Astrocyte of the cerebellum (primary cell): ENCODE measurements around the gene COX15.
A peak's percentile ranks its signal among the peaks of the same experiment; 100 is the strongest.

Experiments used
- DNase-seq: peaks from one replicate; pipeline ENCODE4 v3.0.0-alpha.2; 2011; ENCODE audit warnings: low read depth
- H3K4me3 ChIP-seq: 2 replicates; pipeline ENCODE4 v1.5.1; 2011; ENCODE audit warnings: mild to moderate bottlenecking, low read depth, low read length, moderate library complexity
- CTCF ChIP-seq: IDR thresholded peaks from 2 replicates; pipeline ENCODE4 v1.5.1; 2012; ENCODE audit warnings: low read length, low read depth, moderate library complexity, mild to moderate bottlenecking; ENCODE audit errors: missing control alignments
- in situ Hi-C: cut with HindIII; loops from 2 replicates; pipeline ENCODE4 v1.10.0; 2017; ENCODE audit warnings: low sequenced_read_pairs

The COX15 gene

GRCh38 chr10:99732033-99732842 lies at the start of gene COX15, which contains the start of gene CUTC:
TSS of gene COX15 (minus strand) at chr10:99732127. CDS start at chr10:99732049, 78 bp downstream.
TSS of gene CUTC (plus strand) at chr10:99732234. CDS start at chr10:99732349, 115 bp downstream.
- H3K4me3 ChIP-seq: peak within 1 kb of the TSS; percentile 70
- peak; percentile 91 for DNase-seq
- TF ChIP-seq CTCF: peak; percentile 40
- in situ Hi-C loops: no loop called here

GRCh38 chr10:99779335-99779734 lies 47.4 kb upstream of the COX15 start:
- in situ Hi-C loops: no loop called here
- TF ChIP-seq CTCF: no peak
- peak; percentile 16 for DNase-seq
- H3K4me3 ChIP-seq: no peak overlapping the region

- no peak overlapping the region for H3K4me3 ChIP-seq
- in situ Hi-C loops: no loop called here
- TF ChIP-seq CTCF: no peak
- no peak for DNase-seq
These were observed 46.2 kb upstream of the COX15 start for GRCh38 chr10:99777918-99778714.

- DNase-seq: peak; percentile 51
- no peak overlapping the region for H3K4me3 ChIP-seq
- in situ Hi-C loops: no loop called here
- no peak for TF ChIP-seq CTCF
These were observed 43.9 kb upstream of the COX15 start for GRCh38 chr10:99775850-99776249.

GRCh38 chr10:99770408-99771045 lies 38.6 kb upstream of the COX15 start:
- in situ Hi-C loops: no loop called here
- TF ChIP-seq CTCF: no peak
- no peak overlapping the region for H3K4me3 ChIP-seq
- no peak for DNase-seq

- in situ Hi-C loops: no loop called here
- H3K4me3 ChIP-seq: no peak overlapping the region
- no peak for TF ChIP-seq CTCF
- no peak for DNase-seq
These were observed 37.8 kb upstream of the COX15 start for GRCh38 chr10:99769706-99770105.
